Prostate gland (tissue), 2 donors: ENCODE measurements around the gene TM9SF2.

Experiments
- POLR2A ChIP-seq: fragments of 450-650 bp; IDR thresholded peaks from one replicate; pipeline ENCODE4 v1.6.1; 2016; ENCODE audit warnings: antibody characterized with exemption, mild to moderate bottlenecking
- POLR2AphosphoS5 ChIP-seq: sonication (generic); formaldehyde crosslinking; IDR thresholded peaks from one replicate; pipeline ENCODE4 v1.6.1; 2017; ENCODE audit warnings: antibody characterized with exemption
- TF ChIP-seq, protein P1 (sequence below), 4 experiments: fragments of 200-600 bp in 2 of 4; fragments of 450-650 bp in 2 of 4; sonication (generic) in 2 of 4; IDR thresholded peaks; 1 replicate in 3 of 4; 2 replicates in 1 of 4; pipeline ENCODE4 v1.5.1; 2016 to 2019; ENCODE audit warnings: antibody characterized with exemption in 4 of 4, mild to moderate bottlenecking in 2 of 4, moderate library complexity in 2 of 4

DNA sequence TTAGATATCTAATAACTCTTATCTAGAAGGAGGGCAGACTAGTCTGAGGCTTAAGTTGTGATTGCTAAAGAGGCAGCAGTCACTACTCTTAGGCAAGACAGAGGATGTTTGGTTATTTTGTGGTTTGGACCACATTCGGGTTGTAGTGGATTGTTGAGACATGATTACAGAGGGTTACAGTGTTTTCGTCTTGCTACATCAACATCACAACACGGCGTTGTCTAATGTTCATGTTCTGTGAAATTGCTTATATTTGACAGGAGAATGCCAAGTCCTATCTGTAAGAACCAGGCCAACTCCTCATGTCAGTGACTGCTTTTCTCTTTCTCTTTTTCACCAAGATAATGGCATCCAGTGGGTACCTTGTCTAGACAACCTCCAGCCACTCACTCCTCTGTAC lies 16.8 kb upstream of the TM9SF2 start:
- TF ChIP-seq, protein P1, sequence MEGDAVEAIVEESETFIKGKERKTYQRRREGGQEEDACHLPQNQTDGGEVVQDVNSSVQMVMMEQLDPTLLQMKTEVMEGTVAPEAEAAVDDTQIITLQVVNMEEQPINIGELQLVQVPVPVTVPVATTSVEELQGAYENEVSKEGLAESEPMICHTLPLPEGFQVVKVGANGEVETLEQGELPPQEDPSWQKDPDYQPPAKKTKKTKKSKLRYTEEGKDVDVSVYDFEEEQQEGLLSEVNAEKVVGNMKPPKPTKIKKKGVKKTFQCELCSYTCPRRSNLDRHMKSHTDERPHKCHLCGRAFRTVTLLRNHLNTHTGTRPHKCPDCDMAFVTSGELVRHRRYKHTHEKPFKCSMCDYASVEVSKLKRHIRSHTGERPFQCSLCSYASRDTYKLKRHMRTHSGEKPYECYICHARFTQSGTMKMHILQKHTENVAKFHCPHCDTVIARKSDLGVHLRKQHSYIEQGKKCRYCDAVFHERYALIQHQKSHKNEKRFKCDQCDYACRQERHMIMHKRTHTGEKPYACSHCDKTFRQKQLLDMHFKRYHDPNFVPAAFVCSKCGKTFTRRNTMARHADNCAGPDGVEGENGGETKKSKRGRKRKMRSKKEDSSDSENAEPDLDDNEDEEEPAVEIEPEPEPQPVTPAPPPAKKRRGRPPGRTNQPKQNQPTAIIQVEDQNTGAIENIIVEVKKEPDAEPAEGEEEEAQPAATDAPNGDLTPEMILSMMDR (IDR thresholded peaks at IDR 0.05), result no peak
- no peak for TF ChIP-seq POLR2A
- TF ChIP-seq POLR2AphosphoS5, result no peak
